Measurements from ENCODE around the gene CTLA4.

GRCh38 chr2:203853271-203853670, 14.3 kb upstream of the CTLA4 start:
- TF ChIP-seq EZH2 (IDR thresholded peaks at IDR 0.05; ENCODE audit: insufficient read depth, poor library complexity, severe bottlenecking) (no peak), EZH2phosphoT487 (IDR thresholded peaks at IDR 0.05; ENCODE audit: insufficient read depth, low read depth) (no peak)
